HG03442 (cell line): Measurements from ENCODE around the gene SIX5.
"Not testable (repeated sequence)": the region's sequence is repeated elsewhere in the genome, so short reads cannot be mapped to it uniquely, and the experiment has no call there.

Source experiments
- ATAC-seq: cut with Tn5 transposase; IDR thresholded peaks from one replicate; pipeline ENCODE4 v1.9.1; 2021; ENCODE audit warnings: mild to moderate bottlenecking, moderate library complexity; ENCODE audit not compliant: unreplicated experiment

SIX5 gene

GRCh38 chr19:45768984-45769782 lies at the start of gene SIX5:
SIX5 (minus strand) TSS chr19:45769252; CDS start chr19:45768844, 408 bp downstream.
- peak; percentile 60 for ATAC-seq

GRCh38 chr19:45817725-45818301 lies 48.8 kb upstream of the SIX5 start:
- no peak for ATAC-seq

GRCh38 chr19:45817010-45817724 lies 48.1 kb upstream of the SIX5 start:
- ATAC-seq, result peak; percentile 74

GRCh38 chr19:45816236-45817009 lies 47.4 kb upstream of the SIX5 start:
- ATAC-seq, result no peak

- no peak for ATAC-seq
Observed at GRCh38 chr19:45815481-45816216, 46.6 kb upstream of the SIX5 start.

GRCh38 chr19:45814851-45815480 lies 45.9 kb upstream of the SIX5 start, which contains the start of gene RSPH6A:
RSPH6A (minus strand) TSS chr19:45815308; CDS start chr19:45815176, 132 bp downstream.
- no peak for ATAC-seq

GRCh38 chr19:45814166-45814780 lies 45.2 kb upstream of the SIX5 start:
- no peak for ATAC-seq

GRCh38 chr19:45812297-45812696 lies 43.2 kb upstream of the SIX5 start:
- no peak for ATAC-seq

- ATAC-seq, result no peak
Observed at GRCh38 chr19:45809643-45810159, 40.6 kb upstream of the SIX5 start.

- ATAC-seq, result no peak
Observed at GRCh38 chr19:45805719-45806118, 36.7 kb upstream of the SIX5 start.

- no peak for ATAC-seq
Observed at GRCh38 chr19:45804959-45805230, 35.8 kb upstream of the SIX5 start.

- ATAC-seq, result no peak
Observed at GRCh38 chr19:45804140-45804958, 35.3 kb upstream of the SIX5 start.

- ATAC-seq, result no peak
Observed at GRCh38 chr19:45801603-45802175, 32.6 kb upstream of the SIX5 start.

- no peak for ATAC-seq
Observed at GRCh38 chr19:45800070-45800553, 31.1 kb upstream of the SIX5 start.

GRCh38 chr19:45799541-45799940 lies 30.5 kb upstream of the SIX5 start:
- ATAC-seq, result not testable (repeated sequence)

- ATAC-seq, result no peak
Observed at GRCh38 chr19:45798995-45799517, 30.0 kb upstream of the SIX5 start.

- ATAC-seq, result no peak
Observed at GRCh38 chr19:45794627-45795026, 25.6 kb upstream of the SIX5 start.

- no peak for ATAC-seq
Observed at GRCh38 chr19:45793876-45794275, 24.8 kb upstream of the SIX5 start.
